ENCODE results near the gene SH2D2A. TPM values are rescaled to one million over a fixed set of nuclear protein-coding genes. Genes with fewer than 3 reads are reported as not detected.

The SH2D2A gene
- total and polyA plus RNA-seq, 2 of the 4 experiments (the other 2 are of a cell fraction) = not detected

DNA sequence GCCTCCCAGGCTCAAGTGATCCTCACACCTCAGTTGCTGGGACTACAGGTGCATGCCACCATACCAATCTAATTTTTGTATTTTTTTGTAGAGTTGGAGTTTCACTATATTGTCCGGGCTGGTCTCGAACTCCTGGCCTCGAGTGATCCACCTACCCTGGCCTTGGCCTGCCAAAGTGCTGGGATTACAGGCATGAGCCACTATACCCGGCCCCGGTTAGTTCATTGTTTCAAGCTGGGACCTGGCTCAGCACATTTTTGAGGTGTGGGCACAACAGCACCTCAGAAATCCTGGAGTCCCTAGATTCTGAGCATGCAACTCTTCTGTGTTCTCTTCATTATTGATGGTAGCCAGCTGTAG is 21.3 kb downstream of the SH2D2A start:
- Histone ChIP-seq H3K27ac (ENCODE audit: insufficient read depth, low read length) (no peak overlapping the region), H2AK9ac (replicated peaks; ENCODE audit: low read depth, low read length, poor library complexity) (no peak overlapping the region), H4K8ac (ENCODE audit: low read depth in 2 of 2, low read length in 2 of 2) (no peak overlapping the region), H3K4me3 (ENCODE audit: insufficient read depth, low read depth, low read length) (no peak overlapping the region), H3K4ac (ENCODE audit: low read depth, low read length) (no peak overlapping the region), H3K79me1 (ENCODE audit: low read depth in 1 of 2, low read length in 2 of 2) (peaks cover 0 to 18% of the 10 kb centered on the region in 2 experiments; a peak in 2 of 4 replicates), H2AFZ (replicated peaks; ENCODE audit: low read length, poor library complexity) (no peak overlapping the region), H3K36me3 (ENCODE audit: control insufficient read depth, insufficient read depth, low read length) (peaks cover 56% of the 10 kb centered on the region), H2BK20ac (ENCODE audit: low read depth, low read length) (no peak overlapping the region), H3K23ac (ENCODE audit: low read depth, low read length) (no peak overlapping the region), H3K9me3 (ENCODE audit: control insufficient read depth, insufficient read depth, low read length) (no peaks in the 10 kb centered on the region), H3K56ac (ENCODE audit: extremely low read depth, insufficient read depth, low read length) (no peak overlapping the region), H2AK5ac (ENCODE audit: low read depth, low read length) (no peak overlapping the region), H3K9ac (ENCODE audit: low read depth, low read length) (no peak overlapping the region), H4K20me1 (ENCODE audit: insufficient read depth, low read length) (peaks cover 34% of the 10 kb centered on the region), H4K5ac (ENCODE audit: low read depth, low read length) (no peak overlapping the region), H3K9me1 (ENCODE audit: insufficient read depth, low read length) (no peaks in the 10 kb centered on the region), H3K18ac (ENCODE audit: low read depth, low read length) (no peak overlapping the region), H2BK120ac (ENCODE audit: low read depth, low read length) (no peak overlapping the region), H2BK15ac (ENCODE audit: low read depth, low read length) (no peak overlapping the region), H2BK5ac (ENCODE audit: low read depth, low read length, poor library complexity, severe bottlenecking) (no peak overlapping the region), H3K4me2 (ENCODE audit: low read depth, low read length) (no peak overlapping the region), H3K14ac (replicated peaks; ENCODE audit: low read depth, low read length) (no peak overlapping the region), H3K4me1 (ENCODE audit: control insufficient read depth, insufficient read depth, low read length) (peaks cover 2% of the 10 kb centered on the region; the same call in 1 of the 2 replicates), H4K91ac (ENCODE audit: insufficient read depth, low read depth, low read length) (no peak overlapping the region), H3K27me3 (ENCODE audit: control insufficient read depth, insufficient read depth, low read length) (no peaks in the 10 kb centered on the region)
- POLR2A ChIA-PET (ENCODE audit: unreplicated experiment) = interaction anchor here (0.5 kb wide), 1 partner anchor 66 kb away, joined by 3 read pairs; no protein-coding TSS in a partner anchor
- dilution Hi-C loops (cut with HindIII; ENCODE audit: low sequenced_read_pairs, unreplicated experiment) (no loop called here), intact Hi-C loops (cut with micrococcal nuclease) (loop anchor here (5.0 kb wide), 1 partner anchor 127 kb away; the partner anchor contains the start of gene LRRC71), in situ Hi-C loops (cut with MboI; ENCODE audit: low sequenced_read_pairs) (no loop called here)
- DNase-seq = no peak
- TF ChIP-seq, protein P1, sequence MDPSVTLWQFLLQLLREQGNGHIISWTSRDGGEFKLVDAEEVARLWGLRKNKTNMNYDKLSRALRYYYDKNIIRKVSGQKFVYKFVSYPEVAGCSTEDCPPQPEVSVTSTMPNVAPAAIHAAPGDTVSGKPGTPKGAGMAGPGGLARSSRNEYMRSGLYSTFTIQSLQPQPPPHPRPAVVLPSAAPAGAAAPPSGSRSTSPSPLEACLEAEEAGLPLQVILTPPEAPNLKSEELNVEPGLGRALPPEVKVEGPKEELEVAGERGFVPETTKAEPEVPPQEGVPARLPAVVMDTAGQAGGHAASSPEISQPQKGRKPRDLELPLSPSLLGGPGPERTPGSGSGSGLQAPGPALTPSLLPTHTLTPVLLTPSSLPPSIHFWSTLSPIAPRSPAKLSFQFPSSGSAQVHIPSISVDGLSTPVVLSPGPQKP (IDR thresholded peaks at IDR 0.05; ENCODE audit: borderline replicate concordance, low read depth, low read length) = no peak
- TF ChIP-seq BHLHE40 (IDR thresholded peaks at IDR 0.05; ENCODE audit: low read depth, low read length) (no peak), MAFK (IDR thresholded peaks at IDR 0.05; ENCODE audit: low read depth, low read length) (no peak), CEBPB (IDR thresholded peaks at IDR 0.05; ENCODE audit: low read depth, low read length) (no peak), RCOR1 (IDR thresholded peaks at IDR 0.05; ENCODE audit: insufficient replicate concordance, low read length) (no peak), CHD1 (IDR thresholded peaks at IDR 0.05; ENCODE audit: low read depth, low read length) (no peak), SMC3 (IDR thresholded peaks at IDR 0.05; ENCODE audit: low read depth, low read length) (no peak), POLR2A (IDR thresholded peaks at IDR 0.05; ENCODE audit: low read depth, low read length) (no peak), FOS (IDR thresholded peaks at IDR 0.05; ENCODE audit: low read depth, low read length) (no peak), MXI1 (IDR thresholded peaks at IDR 0.05; ENCODE audit: borderline replicate concordance, low read depth, low read length) (no peak), MAZ (IDR thresholded peaks at IDR 0.05; ENCODE audit: borderline replicate concordance, low read depth, low read length) (no peak), RFX5 (IDR thresholded peaks at IDR 0.05; ENCODE audit: low read depth, low read length) (no peak), NFE2L2 (IDR thresholded peaks at IDR 0.05; ENCODE audit: low read depth, low read length) (no peak), RAD21 (IDR thresholded peaks at IDR 0.05; ENCODE audit: low read length) (no peak)
- TF ChIP-seq, protein P2, sequence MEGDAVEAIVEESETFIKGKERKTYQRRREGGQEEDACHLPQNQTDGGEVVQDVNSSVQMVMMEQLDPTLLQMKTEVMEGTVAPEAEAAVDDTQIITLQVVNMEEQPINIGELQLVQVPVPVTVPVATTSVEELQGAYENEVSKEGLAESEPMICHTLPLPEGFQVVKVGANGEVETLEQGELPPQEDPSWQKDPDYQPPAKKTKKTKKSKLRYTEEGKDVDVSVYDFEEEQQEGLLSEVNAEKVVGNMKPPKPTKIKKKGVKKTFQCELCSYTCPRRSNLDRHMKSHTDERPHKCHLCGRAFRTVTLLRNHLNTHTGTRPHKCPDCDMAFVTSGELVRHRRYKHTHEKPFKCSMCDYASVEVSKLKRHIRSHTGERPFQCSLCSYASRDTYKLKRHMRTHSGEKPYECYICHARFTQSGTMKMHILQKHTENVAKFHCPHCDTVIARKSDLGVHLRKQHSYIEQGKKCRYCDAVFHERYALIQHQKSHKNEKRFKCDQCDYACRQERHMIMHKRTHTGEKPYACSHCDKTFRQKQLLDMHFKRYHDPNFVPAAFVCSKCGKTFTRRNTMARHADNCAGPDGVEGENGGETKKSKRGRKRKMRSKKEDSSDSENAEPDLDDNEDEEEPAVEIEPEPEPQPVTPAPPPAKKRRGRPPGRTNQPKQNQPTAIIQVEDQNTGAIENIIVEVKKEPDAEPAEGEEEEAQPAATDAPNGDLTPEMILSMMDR (conservative IDR thresholded peaks at IDR 0.05; ENCODE audit: low read depth, low read length) = no peak
- TF ChIP-seq, protein P3, sequence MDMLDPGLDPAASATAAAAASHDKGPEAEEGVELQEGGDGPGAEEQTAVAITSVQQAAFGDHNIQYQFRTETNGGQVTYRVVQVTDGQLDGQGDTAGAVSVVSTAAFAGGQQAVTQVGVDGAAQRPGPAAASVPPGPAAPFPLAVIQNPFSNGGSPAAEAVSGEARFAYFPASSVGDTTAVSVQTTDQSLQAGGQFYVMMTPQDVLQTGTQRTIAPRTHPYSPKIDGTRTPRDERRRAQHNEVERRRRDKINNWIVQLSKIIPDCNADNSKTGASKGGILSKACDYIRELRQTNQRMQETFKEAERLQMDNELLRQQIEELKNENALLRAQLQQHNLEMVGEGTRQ (IDR thresholded peaks at IDR 0.05; ENCODE audit: low read depth, low read length) = no peak
- no TSS peak for BruUV-seq (replicated peaks)
- WGBS, 2 experiments (ENCODE audit: extremely low coverage in 2 of 2, insufficient read length in 1 of 2) = 100% methylated on average over 3 of the region's 5 CpGs; no CpG with 5 or more reads in 1 of the 2 experiments
- CTCF ChIA-PET = interaction anchor here (0.7 to 1.9 kb wide), 3 partner anchors 64 to 94 kb away, joined by 3 to 5 read pairs (median 3); no protein-coding TSS in a partner anchor
- ATAC-seq (ENCODE audit: low read depth) = no peak
